Pons (tissue), 1 donor: ENCODE measurements around the gene MAPK11.

Experiments
- DNase-seq: peaks from one replicate; pipeline ENCODE4 v3.0.0-alpha.2; 2016; ENCODE audit warnings: low spot score

Gene MAPK11

DNA sequence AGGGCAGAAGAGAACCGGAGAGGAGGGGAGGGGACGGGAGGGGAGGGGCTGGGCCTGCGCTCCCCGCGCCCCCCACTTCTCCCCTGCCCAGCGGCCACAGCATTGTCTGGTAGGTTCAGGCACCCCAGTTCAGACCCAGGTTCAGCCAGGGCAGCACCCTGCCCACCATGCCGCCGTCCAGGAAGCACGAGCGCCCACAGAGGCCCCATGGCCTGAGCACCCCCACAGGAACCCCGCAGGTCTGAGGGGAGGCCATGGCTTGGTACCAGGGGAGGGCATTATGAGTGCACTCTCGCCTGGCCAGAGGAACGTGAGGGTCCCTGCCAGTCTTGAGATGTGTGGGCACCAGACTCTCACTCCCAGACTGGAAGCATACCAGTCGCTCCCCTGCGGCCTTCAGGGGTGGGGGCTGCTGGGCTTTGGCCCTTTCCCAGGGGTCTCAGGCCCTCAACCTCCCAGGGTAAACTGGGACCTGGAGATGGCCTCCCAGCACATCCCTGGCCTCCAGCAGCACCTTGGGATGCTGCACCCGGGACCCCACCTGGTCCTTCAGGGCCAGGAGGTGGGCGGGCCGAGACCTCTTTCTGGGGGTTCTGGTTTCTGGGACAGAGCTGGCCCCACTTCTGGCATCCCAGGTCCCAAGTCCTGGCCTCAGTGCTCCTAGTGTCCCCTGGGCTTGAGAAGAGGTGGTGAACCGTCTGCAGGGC lies 37.9 kb upstream of the MAPK11 start:
- no peak for DNase-seq

DNA sequence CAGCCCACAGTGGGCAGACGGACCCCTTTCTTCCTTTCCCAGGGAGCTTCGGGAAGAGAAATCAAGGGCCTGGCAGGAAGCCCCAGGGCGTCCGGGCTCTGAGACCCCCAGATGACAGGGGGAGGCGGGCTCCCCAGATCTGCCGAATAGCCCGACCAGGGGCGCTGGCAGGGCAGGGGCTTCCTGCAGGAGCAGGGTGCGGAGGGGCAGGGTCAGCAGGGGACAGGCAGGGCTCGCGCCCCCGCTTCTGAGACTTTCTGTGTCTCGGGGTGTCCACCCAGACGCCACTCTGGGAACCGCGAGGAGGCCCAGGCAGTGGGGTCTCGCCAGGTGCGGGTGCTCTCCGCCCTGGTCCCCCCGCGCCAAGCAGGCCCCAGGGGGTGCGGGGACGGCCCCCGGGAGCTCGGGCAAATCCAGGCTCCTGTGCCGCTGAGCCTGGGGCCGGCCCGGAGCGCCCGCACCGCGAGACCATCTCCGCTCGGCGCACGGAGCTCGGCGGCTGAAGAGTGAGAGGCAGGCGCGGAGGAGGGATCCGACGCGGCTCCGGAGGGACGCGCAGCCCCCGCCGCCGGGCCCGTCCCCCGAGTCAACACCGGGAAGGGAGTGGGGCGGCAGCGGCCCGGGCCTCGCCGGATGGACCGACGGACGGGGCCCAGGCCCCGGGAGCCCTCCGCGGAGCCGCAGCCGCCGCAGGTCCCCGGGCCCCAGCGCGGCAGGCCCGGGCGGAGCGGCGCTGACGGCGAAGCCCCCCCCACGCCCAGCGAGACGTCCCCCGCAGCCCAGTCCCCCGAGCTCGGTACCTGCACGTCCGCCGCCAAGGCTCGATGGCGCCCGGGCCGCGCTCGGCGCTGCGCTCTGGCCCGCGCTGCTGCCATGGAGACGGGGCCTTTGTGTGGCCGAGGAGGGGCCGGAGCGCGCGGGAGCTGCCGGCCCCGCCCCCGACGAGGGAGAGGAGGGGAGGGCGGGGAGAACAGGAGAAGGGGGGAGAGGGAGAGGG lies 36.9 kb upstream of the MAPK11 start, which contains the start of gene PLXNB2:
TSS of gene PLXNB2 (minus strand) at position 894 of the 997 bp plus-strand sequence. CDS start 17,062 bp downstream, outside the sequence.
- DNase-seq: peak; percentile 86

DNA sequence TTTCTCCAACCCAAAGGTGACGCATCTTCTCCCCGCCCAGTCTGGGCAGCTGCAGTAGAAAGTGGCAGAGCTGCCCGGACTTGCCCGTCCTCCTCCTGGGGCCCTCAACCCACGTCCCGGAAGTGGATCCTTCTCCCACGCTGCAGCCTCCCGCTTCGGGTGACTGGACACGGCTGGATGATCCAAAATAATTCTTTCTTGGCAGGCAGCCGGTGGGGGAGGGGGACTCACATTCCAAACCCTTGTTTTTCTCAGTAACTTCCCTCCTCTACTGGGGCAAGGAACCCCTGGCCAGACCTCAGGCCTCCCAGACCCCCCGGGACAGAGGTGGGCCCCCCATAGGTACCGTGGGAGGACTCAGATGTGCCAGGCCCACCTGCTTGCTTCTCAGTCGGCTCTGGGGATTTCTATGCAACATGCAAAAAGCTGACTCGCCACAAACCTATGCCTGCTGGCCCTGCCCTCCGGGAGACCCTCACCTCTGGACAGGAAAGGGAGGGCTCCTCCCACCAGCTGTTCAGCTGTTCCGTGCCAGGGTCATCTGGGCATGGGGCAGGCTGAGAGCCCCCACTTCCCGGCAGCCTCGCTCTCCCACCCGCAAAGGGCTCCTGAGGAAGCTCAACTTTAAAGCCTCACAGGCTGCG lies 35.9 kb upstream of the MAPK11 start:
- DNase-seq: peak; percentile 49

DNA sequence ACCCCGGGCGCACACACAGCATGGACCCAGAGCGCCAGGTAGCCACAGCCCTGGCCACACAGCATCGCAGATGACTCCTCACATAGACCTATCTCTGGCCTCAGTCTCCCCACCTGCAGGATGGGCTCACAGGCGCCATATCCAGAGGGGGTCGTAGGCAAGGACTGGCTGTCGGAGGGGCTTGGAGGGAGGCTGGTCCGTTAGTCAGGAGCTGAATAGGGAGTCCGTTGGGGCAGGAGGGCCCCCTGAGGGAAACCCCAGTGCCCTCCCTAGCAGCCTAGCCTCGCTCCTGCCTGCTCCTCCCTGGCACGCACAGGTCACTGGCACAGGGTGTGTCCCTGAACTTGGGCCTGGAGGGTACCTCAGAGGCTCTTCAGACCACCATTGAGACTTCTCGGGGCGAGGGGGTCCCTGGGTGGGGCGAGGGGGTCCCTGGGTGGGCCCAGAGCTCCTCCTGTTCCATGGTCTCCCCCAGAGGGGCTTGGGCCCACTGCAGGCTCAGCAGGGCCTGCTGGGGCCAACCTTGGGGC lies 35.3 kb upstream of the MAPK11 start:
- no peak for DNase-seq

DNA sequence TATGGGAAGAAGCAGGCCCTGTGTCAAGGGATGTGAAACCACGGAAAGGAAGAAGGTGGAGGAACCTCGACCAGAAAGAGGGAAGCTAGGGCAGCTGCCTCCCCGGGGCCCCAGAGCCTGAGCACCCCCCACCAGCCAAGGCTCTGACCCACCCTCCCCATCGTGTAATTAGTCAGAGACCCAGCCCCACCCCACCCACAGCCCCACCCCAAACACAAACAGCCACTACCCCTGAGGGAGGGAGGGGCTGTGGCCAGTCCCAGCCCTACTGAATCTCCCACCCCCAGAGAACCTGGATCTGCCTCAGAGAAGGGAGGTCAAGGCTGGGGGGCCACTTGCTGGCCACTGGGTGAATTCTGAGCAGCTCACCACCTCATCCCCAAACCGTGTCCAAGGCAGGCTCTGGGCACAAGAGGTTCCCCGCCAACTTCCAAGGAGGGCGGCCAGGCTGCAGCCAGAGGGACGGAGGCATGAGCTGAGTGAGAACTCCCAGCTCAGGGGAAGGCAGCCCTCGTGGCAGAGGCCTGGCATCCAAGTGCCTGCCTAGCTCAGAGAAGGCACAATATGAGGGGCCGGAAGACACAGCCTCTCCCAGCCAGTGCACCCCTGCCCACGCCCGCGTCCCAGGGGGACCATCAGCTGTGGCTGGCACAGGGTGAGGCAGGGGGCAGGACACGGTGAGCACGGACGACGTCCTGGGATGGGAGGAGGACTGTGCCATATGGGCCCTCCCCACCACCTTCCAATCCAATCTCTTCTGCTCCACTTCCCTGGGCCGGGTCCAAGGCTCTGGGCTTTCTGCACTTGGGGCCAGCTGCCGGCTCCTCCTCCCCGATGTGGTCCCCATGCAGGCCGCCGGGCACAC lies 34.6 kb upstream of the MAPK11 start:
- peak; percentile 60 for DNase-seq

DNA sequence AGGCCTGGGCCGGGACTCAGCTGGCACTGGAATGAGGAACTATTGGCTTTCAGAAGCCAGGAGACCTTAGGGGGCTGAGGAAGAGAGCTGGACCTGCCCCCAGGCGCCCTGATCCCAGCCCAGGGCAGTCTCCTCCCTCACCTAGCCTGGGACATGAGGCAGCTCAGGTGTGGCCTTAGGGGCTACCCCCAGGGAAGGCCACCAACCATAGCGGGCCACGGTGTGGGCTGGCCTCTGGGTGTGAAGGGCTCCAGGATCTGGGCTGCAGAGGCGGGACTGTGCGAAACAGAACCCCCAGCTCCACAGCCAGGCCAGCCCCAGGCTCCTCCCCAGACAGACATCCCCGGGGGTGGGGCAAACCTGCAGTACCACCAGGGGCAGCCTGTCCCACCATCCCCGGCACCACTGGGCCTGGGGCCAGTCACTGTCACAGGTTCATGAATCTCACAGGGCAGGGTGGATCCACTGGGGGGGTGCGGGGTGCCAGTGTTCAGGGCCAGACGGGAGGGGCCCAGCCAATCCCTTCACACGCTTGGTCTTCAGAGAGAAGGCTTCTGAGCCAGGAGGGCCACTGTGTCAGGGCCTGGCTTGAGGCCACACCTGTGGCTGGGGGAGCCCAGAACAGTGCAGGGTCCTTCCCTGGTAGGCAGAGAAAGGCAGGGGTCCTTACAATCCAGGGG lies 33.8 kb upstream of the MAPK11 start:
- peak; percentile 57 for DNase-seq

DNA sequence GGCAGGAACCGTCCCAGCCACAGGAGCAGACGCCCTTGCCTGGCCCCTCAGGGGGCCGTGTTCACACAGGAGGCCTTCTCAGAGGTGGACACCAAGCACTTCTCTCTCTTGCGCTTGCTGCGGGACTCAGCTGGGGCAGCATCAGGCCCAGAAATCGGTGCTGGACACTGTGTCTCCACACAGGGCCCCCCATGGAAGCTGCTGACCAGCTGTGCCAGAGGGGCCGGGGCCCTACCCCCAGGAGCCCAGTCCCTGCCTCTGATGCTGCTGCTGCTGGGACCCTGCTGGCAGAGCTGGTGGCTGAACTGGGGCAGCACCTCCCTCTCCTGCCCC lies 33.3 kb upstream of the MAPK11 start:
- no peak for DNase-seq

DNA sequence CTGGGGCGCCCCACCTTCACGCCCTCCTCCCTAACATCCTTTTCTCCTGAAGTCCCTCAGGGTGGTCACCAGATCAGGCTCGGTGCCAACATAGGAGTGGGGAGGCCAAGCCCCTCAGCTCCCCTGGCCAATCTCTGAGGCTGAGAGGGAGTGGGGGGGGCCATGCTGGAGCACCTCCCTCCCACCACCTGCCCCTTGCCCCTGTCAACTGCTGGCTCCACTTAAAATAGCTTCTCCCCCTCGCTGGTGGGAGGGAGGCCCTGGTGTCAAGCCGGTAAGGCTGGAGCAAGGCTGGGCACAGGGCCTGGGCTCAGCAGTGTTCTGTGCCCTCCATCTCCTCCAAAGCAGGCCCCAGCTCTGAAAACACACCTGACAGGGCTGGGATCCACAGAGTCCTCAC lies 32.4 kb upstream of the MAPK11 start:
- DNase-seq: no peak

DNA sequence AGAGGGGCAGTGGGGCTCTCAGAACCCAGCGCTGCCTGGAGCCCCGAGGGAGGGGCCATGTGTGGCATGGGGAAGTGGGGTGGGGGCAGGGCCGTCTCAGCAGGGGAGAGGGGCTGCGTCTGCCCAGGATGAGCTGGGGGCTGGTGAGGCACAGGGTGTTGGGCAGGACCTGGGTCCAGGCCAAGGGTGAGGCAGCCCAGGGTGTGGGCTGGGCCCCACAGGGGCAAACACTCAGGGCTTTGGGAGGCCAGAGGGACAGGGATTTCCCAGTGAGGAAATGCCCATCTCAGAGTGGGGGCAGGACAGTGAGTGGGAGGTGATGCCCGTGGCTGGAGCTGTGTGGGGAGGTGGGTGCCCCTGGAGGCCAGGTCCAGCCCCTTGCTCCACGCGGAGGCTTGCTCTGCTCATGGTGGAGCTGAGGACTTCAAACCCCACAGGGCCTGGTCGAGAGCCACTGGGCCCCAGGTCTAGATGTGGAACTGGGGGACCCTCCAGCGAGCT lies 31.9 kb upstream of the MAPK11 start:
- no peak for DNase-seq

DNA sequence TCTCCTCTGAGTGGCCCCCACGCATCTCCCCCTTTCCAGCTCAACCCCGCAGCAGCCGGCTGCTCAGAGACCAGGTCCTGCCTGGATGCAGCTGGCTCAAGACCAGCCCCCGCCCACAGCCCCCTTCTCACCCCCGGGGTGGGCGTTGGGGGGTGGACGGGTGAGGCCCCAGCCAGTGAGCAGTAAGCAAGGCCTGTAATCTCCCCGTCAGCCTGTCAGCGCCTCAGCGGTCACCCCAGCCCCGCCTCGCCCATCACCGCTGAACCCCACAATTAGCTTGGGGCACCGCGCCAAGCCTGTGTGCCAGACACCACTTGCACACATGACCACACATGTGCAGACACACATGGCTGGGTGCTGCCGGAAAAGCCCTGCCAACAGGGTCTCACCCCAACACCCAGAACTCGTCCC lies 31.4 kb upstream of the MAPK11 start:
- DNase-seq: no peak

DNA sequence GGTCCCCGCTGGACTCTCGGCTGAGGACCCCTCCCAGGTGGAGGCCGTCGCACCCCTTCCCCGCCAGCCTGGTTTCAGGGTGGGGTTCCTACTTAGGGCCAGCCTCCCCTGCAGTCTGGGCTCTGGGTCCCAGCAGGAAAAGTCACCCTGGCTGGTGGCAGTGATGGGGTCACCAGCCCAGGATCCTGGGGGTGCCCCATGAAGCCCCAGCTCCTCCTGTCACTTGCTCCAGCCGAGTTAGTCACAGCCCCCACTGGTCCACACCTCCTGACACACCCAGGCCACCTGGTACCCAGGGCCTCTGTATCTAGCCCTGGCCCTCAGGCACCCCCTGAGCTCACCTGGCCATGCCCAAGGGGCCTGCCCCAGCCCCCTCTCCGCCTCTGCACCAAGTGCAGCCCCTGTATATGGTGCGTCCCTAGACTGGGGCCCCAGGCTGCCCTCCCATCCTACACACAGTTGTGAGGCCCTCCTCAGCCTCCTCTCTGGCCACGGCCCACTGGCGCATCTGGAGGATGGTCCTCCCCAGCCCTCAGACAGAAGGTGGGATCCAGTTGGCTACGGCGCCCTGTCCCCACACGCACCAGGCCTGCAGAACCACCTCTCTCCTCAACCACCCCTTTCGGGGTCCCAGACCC lies 30.6 kb upstream of the MAPK11 start:
- no peak for DNase-seq

DNA sequence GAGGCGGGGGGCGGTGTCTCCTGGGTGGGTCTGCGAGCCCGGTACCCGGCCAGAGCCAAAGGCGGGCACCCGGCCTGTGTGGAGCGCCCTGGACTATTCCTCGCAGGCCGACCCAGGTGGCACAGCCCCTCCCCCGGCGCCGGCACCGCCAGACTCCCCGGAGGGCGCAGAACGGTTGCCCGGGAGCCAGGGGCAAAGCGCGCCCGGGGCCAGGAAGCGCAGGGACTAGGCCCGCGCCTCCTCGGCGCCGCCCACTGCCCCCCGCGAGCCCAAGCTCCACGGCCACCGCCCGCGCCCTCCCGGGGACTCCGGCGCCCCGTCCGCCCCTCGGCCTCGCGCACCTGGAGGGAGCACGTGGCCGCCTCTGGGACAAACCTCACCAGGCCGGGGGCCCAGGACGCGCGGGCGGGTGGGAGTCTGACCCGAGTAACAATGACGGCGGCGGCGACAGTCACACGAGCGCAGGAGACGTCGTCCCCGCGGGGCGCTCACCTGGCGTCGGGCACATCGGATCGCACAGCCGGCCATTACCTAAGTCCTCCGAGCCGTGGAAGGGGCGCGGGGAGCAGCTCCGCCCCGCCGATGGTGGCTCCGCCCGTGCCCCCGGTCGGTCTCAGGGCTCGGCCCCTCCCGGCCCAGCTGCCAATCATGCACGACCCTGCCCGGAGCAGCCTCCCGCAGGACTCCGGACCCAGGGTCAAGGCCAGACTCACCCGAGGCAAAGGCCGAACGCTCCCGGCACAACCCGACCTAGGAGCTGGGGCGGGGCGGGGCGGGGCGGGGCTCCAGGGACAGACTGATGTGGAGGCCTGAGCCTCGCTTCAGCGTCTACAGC lies 29.8 kb upstream of the MAPK11 start:
- DNase-seq: no peak

DNA sequence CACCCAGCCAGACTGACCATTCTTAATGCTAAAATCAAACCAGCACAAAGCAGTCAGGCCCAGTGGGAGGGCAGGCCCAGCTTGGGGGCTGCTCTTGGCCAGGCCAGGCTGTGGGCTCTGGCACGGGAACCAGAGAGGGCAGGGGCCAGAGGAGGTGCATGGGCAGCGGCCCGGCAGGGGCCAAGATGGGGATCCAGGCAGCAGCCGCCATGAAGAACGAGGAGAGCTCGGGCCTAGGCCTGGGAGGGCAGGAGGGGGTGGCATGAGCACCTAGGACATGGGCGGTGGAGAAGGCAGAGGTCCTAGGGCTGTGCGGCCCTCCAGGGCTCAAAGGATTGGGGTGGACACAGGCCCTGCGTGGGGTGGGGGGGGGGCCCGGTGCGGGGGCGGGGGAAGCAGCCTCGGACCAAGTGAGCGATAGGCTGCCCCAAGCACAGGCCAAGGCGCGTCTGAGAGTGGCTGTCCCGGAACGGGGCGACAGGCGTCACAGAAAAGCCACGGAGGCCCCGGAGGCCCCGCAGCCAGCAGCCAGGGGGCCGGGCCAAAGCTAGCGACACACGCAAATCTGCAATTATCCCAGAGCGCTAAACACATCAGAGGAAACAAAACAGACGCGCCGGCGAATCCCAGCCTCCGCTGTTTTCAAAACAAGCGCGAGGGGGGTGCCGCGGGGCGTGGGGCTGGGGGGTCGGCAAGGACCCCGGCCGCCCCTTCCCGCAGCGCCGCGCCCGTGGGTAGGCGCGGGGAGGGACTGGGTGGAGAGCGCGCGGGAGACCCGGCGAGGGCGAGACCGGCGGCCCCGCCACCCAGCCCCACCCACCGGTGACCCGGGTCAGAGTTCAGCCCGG lies 29.0 kb upstream of the MAPK11 start:
- no peak for DNase-seq

DNA sequence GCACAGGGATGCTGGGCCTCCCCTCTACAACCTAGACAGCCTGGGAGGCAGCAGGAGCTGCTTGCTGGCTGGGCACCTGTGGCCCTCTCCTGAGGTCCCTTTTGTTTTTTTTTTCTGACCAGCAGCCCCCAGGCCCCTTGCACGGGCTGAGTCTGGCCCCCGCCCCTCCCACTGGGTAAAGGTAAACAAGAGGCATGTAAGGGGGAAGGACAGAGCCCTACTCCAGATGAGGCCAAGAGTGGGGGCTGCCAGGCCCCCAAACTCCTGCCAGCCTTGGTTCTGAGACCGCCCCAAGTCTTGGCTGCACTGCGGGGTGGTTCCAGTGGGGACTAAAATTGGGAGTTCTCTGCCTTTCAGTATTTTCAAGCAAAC lies 28.1 kb upstream of the MAPK11 start:
- no peak for DNase-seq

DNA sequence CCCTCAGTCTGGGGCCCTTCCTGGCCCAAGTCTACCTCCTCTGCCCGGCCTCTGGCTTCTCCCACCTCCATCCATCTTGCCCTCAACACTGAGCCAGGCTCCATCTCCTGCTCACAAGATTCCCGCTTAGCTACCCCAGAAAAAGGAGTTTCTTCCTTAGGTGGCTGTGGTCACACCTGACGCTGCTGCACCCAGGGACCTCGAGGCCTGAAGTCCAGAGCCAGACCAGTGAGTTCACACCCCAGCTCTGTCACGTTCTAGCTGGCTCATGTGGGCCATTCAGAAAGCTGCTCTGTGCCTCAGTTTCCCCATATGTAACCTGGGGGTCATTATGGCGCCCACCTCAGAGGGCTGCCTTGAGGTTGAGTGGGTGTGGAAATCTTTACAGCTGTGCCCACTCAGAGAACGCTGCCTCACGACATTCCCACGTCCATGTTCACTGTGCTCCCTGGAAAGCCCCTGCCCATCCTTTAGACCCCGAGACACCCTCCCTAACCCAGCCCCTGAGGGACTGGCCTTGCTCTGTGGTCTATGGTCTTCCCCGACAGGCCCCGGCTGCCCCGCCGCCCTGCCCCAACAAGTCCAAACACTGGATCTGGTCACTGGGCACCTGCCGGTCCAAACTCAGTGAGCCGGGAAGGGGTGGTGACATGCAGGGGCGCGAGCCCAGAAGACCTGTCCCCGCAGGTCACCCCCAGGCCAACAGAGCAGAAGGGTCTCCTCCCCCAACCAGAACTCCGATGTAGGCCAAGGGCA lies 27.5 kb upstream of the MAPK11 start:
- no peak for DNase-seq

DNA sequence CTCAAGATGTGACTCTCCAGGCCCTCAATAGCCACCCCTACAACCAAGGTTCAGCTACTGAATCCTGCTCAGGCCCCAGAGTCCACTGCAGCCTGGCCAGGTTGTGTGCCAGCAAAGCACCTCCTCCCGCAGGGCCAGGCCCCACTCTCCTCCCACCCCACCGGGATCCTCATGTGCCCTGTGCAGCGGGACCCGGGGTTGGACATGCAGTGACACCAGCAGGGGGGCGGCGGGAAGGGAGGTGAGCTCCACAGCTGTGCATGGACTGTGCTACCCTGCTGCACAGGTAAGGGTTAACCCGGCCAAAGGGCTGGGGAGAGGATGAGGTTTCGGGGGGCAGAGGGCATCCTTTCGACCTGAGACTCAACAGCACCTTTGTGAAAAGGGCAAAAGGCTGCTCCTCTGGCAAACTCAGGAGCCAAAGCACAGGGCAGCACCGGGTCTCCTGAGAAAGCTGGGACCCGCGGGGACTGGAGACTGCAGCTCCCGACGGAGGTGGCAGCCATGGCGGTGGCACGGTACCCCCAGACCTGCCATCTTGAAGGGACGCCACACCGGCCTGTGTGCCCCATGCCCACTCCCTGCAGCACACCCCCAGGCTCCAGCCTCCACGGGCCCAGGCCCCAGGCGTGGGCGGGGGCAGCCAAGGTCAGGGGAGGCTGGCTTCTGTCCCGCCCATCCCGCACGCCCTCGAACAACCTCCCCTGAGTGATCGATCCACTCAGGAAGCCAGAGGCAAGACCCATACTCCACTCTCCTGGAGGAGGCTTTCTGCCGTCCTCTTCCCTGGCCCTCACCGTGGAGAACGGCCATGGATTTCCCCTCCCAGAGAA lies 26.7 kb upstream of the MAPK11 start:
- no peak for DNase-seq

DNA sequence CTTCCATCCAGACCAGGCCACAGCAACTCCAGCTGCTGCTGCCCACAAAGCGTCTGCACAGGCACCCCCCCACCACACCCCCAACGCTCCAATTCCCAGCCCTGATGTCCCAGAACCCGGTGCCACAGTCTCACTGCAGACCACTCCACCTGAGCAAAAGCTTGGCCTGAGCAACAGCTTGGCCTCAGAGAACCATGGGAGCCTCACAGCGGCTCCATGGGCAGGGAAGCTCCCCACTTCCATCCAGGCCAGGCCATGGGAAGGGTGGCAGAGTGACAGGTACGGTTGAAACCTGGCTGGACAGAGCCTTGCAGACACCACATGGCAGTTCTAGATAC lies 24.1 kb upstream of the MAPK11 start:
- no peak for DNase-seq
